Measurements from ENCODE around the gene PUS10.

PUS10 gene

DNA sequence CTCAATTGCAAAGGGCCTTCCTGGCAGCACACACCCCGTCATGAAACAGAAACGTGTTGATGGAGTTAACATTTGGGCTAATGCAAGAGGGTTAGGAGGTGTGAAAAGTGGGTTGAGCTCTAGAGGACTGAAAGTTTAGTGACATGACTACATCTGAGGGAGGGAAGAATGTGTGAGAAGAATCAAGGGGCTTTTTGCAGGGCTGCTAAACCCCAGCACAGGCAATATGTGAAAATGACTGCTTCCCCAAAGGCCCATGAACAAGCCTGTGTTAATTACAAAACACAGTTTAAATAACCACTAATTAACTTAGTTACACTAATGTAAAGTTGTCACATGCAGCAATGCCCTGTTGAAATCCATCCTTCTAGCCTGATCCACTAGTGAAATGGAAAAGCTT, 63.9 kb downstream of the PUS10 start:
- no peak overlapping the region for H3K4me3 ChIP-seq (ENCODE audit: low read depth, low read length)
- TF ChIP-seq, protein P1, sequence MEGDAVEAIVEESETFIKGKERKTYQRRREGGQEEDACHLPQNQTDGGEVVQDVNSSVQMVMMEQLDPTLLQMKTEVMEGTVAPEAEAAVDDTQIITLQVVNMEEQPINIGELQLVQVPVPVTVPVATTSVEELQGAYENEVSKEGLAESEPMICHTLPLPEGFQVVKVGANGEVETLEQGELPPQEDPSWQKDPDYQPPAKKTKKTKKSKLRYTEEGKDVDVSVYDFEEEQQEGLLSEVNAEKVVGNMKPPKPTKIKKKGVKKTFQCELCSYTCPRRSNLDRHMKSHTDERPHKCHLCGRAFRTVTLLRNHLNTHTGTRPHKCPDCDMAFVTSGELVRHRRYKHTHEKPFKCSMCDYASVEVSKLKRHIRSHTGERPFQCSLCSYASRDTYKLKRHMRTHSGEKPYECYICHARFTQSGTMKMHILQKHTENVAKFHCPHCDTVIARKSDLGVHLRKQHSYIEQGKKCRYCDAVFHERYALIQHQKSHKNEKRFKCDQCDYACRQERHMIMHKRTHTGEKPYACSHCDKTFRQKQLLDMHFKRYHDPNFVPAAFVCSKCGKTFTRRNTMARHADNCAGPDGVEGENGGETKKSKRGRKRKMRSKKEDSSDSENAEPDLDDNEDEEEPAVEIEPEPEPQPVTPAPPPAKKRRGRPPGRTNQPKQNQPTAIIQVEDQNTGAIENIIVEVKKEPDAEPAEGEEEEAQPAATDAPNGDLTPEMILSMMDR (IDR thresholded peaks at IDR 0.05; ENCODE audit: borderline replicate concordance, insufficient read depth, low read depth, low read length), result no peak

DNA sequence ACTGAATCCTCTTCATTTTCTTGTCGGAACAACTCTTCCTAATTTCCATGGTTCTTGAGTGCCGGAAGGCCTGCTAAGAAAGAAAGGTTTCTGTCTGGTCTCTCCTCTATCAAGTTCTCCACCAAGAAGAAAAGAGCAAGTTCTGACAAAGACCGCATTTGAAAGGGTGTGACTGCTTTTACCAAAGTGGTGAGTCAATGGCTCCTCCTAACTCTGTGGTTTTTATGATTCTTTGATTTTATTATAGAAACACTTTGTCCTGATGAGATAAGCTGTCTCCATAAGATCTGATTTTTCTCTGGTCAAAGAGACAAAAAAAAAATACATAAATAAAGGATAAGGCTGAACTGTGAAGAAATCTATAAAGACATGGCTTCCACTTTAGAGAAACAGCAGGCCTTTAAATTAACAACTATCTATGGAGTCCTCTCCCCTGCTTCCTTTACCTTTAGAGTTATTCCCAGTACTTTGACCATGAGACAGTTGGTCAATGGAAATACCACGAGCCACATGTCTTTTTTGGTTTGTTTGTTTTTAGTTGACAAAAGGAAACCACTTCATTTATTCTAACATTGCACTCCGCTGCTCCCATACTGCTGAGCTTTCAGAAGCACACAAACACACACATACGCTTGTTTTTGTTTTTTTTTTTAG, 69.0 kb downstream of the PUS10 start:
- no peak overlapping the region for H3K4me3 ChIP-seq (ENCODE audit: low read depth, low read length)
- TF ChIP-seq, protein P1 (IDR thresholded peaks at IDR 0.05; ENCODE audit: borderline replicate concordance, insufficient read depth, low read depth, low read length), result no peak

DNA sequence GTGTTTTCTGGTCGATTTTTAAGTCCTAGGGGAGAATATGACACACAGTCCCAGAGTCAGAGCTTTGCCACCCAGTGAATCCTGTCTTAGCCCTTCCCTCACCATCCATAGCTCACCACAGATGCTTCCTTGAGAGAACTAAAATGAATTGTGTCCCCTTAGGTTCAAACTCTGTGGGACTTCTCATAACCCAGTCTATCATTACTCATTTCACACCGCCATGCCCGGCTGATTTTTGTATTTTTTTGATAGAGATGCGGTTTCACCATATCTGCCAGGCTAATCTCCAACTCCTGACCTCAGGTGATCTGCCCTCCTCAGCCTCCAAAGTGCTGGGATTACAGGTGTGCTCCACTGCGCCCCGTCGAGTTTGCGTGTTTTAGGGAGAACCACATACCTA, 69.9 kb downstream of the PUS10 start:
- TF ChIP-seq, protein P1 (IDR thresholded peaks at IDR 0.05; ENCODE audit: borderline replicate concordance, insufficient read depth, low read depth, low read length), result no peak
- H3K4me3 ChIP-seq (ENCODE audit: low read depth, low read length), result no peak overlapping the region

DNA sequence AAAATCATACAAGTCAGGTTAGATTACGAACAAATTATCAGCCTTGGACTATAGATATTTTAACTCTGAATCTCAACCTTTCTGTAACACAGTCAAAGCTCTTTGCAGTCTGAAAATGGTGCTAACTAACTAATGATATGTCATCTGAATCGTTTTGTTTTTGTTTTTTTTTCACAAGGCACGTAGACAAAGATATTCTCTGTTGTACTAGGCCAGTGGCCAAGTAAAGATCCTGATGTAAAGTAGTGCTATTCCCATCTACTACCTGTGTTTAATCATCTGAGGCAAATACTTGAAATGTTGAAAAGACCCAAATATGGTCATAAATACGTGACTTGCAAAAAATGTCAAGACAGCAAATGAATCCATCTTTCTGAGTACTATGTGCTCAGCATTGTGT, 71.0 kb downstream of the PUS10 start:
- H3K4me3 ChIP-seq (ENCODE audit: low read depth, low read length), result no peak overlapping the region
- TF ChIP-seq, protein P1 (IDR thresholded peaks at IDR 0.05; ENCODE audit: borderline replicate concordance, insufficient read depth, low read depth, low read length), result no peak

DNA sequence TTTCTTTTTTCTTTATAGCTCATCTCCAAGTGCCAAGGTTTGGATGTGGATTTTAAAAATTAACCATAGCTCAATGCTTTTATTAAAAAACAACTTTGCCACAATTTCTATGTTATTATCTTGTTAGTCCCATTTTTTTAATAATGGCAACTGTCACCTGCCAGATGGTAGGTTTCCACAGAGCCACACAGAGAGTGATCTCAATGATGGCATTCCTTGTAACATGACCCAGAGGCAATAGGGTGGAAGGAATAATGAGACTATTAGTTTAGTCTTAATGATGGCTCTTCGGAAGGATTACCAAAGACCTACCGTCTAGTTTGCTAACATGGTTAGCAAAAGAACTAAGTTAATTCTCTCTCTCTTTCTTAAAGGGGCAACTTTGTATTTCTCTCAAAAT, 72.7 kb downstream of the PUS10 start:
- no peak overlapping the region for H3K4me3 ChIP-seq (ENCODE audit: low read depth, low read length)
- TF ChIP-seq, protein P1 (IDR thresholded peaks at IDR 0.05; ENCODE audit: borderline replicate concordance, insufficient read depth, low read depth, low read length), result no peak

DNA sequence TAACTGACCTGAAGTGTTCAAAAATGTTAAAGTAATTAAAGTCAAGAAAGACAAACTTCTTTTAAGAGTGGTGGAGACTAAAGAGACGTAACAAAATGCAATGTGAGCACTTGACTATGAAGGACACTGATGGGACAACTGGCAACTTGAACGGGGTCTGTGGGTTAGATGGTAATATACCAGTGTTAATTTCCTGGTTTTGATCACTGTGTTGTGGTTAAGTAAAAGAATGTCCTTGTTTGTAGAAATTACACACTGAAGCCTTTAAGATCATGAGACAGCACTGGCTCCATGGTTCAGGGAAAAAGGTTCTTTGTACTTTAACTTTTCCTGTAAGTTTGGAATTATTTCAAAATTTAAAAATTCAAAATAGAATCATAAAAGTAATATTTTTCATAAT, 78.4 kb downstream of the PUS10 start:
- TF ChIP-seq, protein P1 (IDR thresholded peaks at IDR 0.05; ENCODE audit: borderline replicate concordance, insufficient read depth, low read depth, low read length), result no peak
- no peak overlapping the region for H3K4me3 ChIP-seq (ENCODE audit: low read depth, low read length)

DNA sequence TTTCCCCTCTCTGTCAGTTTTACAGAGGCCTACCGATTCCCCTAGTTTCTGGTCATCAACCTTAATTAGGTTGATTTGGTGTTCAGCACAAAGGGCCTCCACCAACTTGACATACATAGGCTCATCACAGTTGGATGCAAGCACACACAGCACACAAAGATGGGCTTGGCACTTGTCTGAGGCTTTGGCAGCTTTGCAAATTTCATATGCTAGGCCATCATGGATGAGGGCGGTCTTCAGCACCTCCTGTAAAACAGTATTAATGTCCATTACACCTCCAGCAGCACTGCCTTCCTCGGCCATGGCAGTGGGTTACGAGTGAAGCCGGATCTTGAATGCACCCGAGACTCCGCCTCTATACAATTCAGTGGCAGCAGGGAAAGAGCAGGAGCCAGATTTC, 79.8 kb downstream of the PUS10 start:
- H3K4me3 ChIP-seq (ENCODE audit: low read depth, low read length), result no peak overlapping the region
- TF ChIP-seq, protein P1 (IDR thresholded peaks at IDR 0.05; ENCODE audit: borderline replicate concordance, insufficient read depth, low read depth, low read length), result no peak
